Measurements from ENCODE around the gene DHX57. TPM values are rescaled to one million over a fixed set of nuclear protein-coding genes. Genes with fewer than 3 reads are reported as not detected.
"Not testable (repeated sequence)": the region's sequence is repeated elsewhere in the genome, so short reads cannot be mapped to it uniquely, and the experiment has no call there.

Gene DHX57
- total RNA-seq, 2 donors from 2014 or later: 14.0 to 18.6 TPM

GRCh38 chr2:38835015-38835601 lies 40.6 kb downstream of the DHX57 start:
- no peaks in the 10 kb centered on the region for H3K4me1 Mint-ChIP-seq
- H3K9me3 Mint-ChIP-seq: no peaks in the 10 kb centered on the region
- peaks cover 55% of the 10 kb centered on the region for H3K36me3 Mint-ChIP-seq (ENCODE audit: low read depth)
- no peak for ATAC-seq (replicated peaks)
- no peak overlapping the region for H3K4me3 Mint-ChIP-seq
- H3K27ac Mint-ChIP-seq: no peak overlapping the region
- no peaks in the 10 kb centered on the region for H3K27me3 Mint-ChIP-seq

GRCh38 chr2:38830526-38831159 lies 45.1 kb downstream of the DHX57 start:
- no peaks in the 10 kb centered on the region for H3K9me3 Mint-ChIP-seq
- ATAC-seq (replicated peaks): no peak

GRCh38 chr2:38829971-38830370 lies 45.8 kb downstream of the DHX57 start:
- no peaks in the 10 kb centered on the region for H3K27me3 Mint-ChIP-seq
- ATAC-seq (replicated peaks): no peak

More at GRCh38 chr2:38830526-38831159, 45.1 kb downstream of the DHX57 start:
- Mint-ChIP-seq H3K27ac (no peak overlapping the region), H3K36me3 (ENCODE audit: low read depth) (peaks cover 49% of the 10 kb centered on the region), H3K27me3 (no peaks in the 10 kb centered on the region), H3K4me1 (no peaks in the 10 kb centered on the region), H3K4me3 (no peak overlapping the region)

GRCh38 chr2:38828460-38828859 lies 47.3 kb downstream of the DHX57 start:
- H3K36me3 Mint-ChIP-seq (ENCODE audit: low read depth): peaks cover 50% of the 10 kb centered on the region
- no peak for ATAC-seq (replicated peaks)
- H3K27ac Mint-ChIP-seq: no peak overlapping the region
- H3K9me3 Mint-ChIP-seq: no peaks in the 10 kb centered on the region
- no peaks in the 10 kb centered on the region for H3K4me1 Mint-ChIP-seq
- H3K27me3 Mint-ChIP-seq: no peaks in the 10 kb centered on the region
- no peak overlapping the region for H3K4me3 Mint-ChIP-seq

More at GRCh38 chr2:38829971-38830370, 45.8 kb downstream of the DHX57 start:
- Mint-ChIP-seq H3K9me3 (no peaks in the 10 kb centered on the region), H3K4me3 (no peak overlapping the region), H3K27ac (no peak overlapping the region), H3K4me1 (no peaks in the 10 kb centered on the region), H3K36me3 (ENCODE audit: low read depth) (peaks cover 50% of the 10 kb centered on the region)

GRCh38 chr2:38827539-38828145 lies 48.1 kb downstream of the DHX57 start:
- peaks cover 50% of the 10 kb centered on the region for H3K36me3 Mint-ChIP-seq (ENCODE audit: low read depth)
- H3K27me3 Mint-ChIP-seq; H3K4me1 Mint-ChIP-seq; ATAC-seq (replicated peaks); H3K4me3 Mint-ChIP-seq; H3K9me3 Mint-ChIP-seq: not testable (repeated sequence)
- H3K27ac Mint-ChIP-seq: peak overlapping the region; percentile 41

- ATAC-seq (replicated peaks): no peak
- Mint-ChIP-seq H3K9me3 (no peaks in the 10 kb centered on the region), H3K27me3 (no peaks in the 10 kb centered on the region), H3K36me3 (ENCODE audit: low read depth) (peaks cover 66% of the 10 kb centered on the region), H3K4me3 (no peak overlapping the region), H3K4me1 (no peaks in the 10 kb centered on the region), H3K27ac (no peak overlapping the region)
These were observed 49.8 kb downstream of the DHX57 start for GRCh38 chr2:38825956-38826355.

- Mint-ChIP-seq H3K27me3 (no peaks in the 10 kb centered on the region), H3K9me3 (no peaks in the 10 kb centered on the region), H3K27ac (no peak overlapping the region), H3K36me3 (ENCODE audit: low read depth) (peaks cover 76% of the 10 kb centered on the region), H3K4me3 (no peak overlapping the region), H3K4me1 (no peaks in the 10 kb centered on the region)
- ATAC-seq (replicated peaks): no peak
These were observed 50.8 kb downstream of the DHX57 start for GRCh38 chr2:38824906-38825305.

- H3K9me3 Mint-ChIP-seq: no peaks in the 10 kb centered on the region
- H3K36me3 Mint-ChIP-seq (ENCODE audit: low read depth): peaks cover 90% of the 10 kb centered on the region
- no peaks in the 10 kb centered on the region for H3K4me1 Mint-ChIP-seq
- no peak for ATAC-seq (replicated peaks)
- no peaks in the 10 kb centered on the region for H3K27me3 Mint-ChIP-seq
- no peak overlapping the region for H3K4me3 Mint-ChIP-seq
- no peak overlapping the region for H3K27ac Mint-ChIP-seq
These were observed 52.3 kb downstream of the DHX57 start for GRCh38 chr2:38823386-38823785.

- H3K4me3 Mint-ChIP-seq: no peak overlapping the region
- no peaks in the 10 kb centered on the region for H3K27me3 Mint-ChIP-seq
- no peak overlapping the region for H3K27ac Mint-ChIP-seq
- H3K9me3 Mint-ChIP-seq: no peaks in the 10 kb centered on the region
- no peak for ATAC-seq (replicated peaks)
- no peaks in the 10 kb centered on the region for H3K4me1 Mint-ChIP-seq
- H3K36me3 Mint-ChIP-seq (ENCODE audit: low read depth): peaks cover 89% of the 10 kb centered on the region
These were observed 57.2 kb downstream of the DHX57 start for GRCh38 chr2:38818565-38818964.

- Mint-ChIP-seq H3K4me1 (no peaks in the 10 kb centered on the region), H3K27me3 (no peaks in the 10 kb centered on the region), H3K36me3 (ENCODE audit: low read depth) (peaks cover 75% of the 10 kb centered on the region), H3K4me3 (no peak overlapping the region), H3K9me3 (no peaks in the 10 kb centered on the region), H3K27ac (no peak overlapping the region)
- ATAC-seq (replicated peaks): no peak
These were observed 59.8 kb downstream of the DHX57 start for GRCh38 chr2:38815936-38816335.

- Mint-ChIP-seq H3K36me3 (ENCODE audit: low read depth) (peaks cover 29% of the 10 kb centered on the region), H3K4me1 (no peaks in the 10 kb centered on the region), H3K27ac (no peak overlapping the region), H3K9me3 (no peaks in the 10 kb centered on the region), H3K27me3 (no peaks in the 10 kb centered on the region), H3K4me3 (no peak overlapping the region)
- ATAC-seq (replicated peaks): no peak
These were observed 65.2 kb downstream of the DHX57 start for GRCh38 chr2:38810488-38810887.

- Mint-ChIP-seq H3K4me3 (no peak overlapping the region), H3K27me3 (no peaks in the 10 kb centered on the region), H3K36me3 (ENCODE audit: low read depth) (peaks cover 17% of the 10 kb centered on the region), H3K4me1 (no peaks in the 10 kb centered on the region), H3K9me3 (no peaks in the 10 kb centered on the region), H3K27ac (no peak overlapping the region)
- no peak for ATAC-seq (replicated peaks)
These were observed 67.1 kb downstream of the DHX57 start for GRCh38 chr2:38808677-38809076.

GRCh38 chr2:38806733-38807059 lies 69.0 kb downstream of the DHX57 start:
- H3K27ac Mint-ChIP-seq: no peak overlapping the region
- H3K36me3 Mint-ChIP-seq (ENCODE audit: low read depth): peaks cover 29% of the 10 kb centered on the region
- no peaks in the 10 kb centered on the region for H3K27me3 Mint-ChIP-seq

GRCh38 chr2:38806015-38806732 lies 69.6 kb downstream of the DHX57 start:
- peaks cover 25% of the 10 kb centered on the region for H3K36me3 Mint-ChIP-seq (ENCODE audit: low read depth)
- no peaks in the 10 kb centered on the region for H3K27me3 Mint-ChIP-seq
- no peak overlapping the region for H3K4me3 Mint-ChIP-seq

More at GRCh38 chr2:38806733-38807059, 69.0 kb downstream of the DHX57 start:
- no peak for ATAC-seq (replicated peaks)
- H3K4me3 Mint-ChIP-seq: no peak overlapping the region
- H3K4me1 Mint-ChIP-seq: no peaks in the 10 kb centered on the region
- H3K9me3 Mint-ChIP-seq: no peaks in the 10 kb centered on the region

GRCh38 chr2:38797953-38798352 lies 77.8 kb downstream of the DHX57 start:
- peaks cover 36% of the 10 kb centered on the region for H3K36me3 Mint-ChIP-seq (ENCODE audit: low read depth)

More at GRCh38 chr2:38806015-38806732, 69.6 kb downstream of the DHX57 start:
- H3K27ac Mint-ChIP-seq: no peak overlapping the region
- H3K9me3 Mint-ChIP-seq: no peaks in the 10 kb centered on the region
- H3K4me1 Mint-ChIP-seq: no peaks in the 10 kb centered on the region
- peak; percentile 24 for ATAC-seq (replicated peaks)

More at GRCh38 chr2:38797953-38798352, 77.8 kb downstream of the DHX57 start:
- ATAC-seq (replicated peaks): no peak
- no peak overlapping the region for H3K4me3 Mint-ChIP-seq
- no peaks in the 10 kb centered on the region for H3K27me3 Mint-ChIP-seq
- no peak overlapping the region for H3K27ac Mint-ChIP-seq
- H3K4me1 Mint-ChIP-seq: no peaks in the 10 kb centered on the region
- no peaks in the 10 kb centered on the region for H3K9me3 Mint-ChIP-seq
